Effector memory CD8-positive, alpha-beta T cell (primary cell): ENCODE measurements around the gene CARNS1.

ENCODE experiments used
- ATAC-seq: fragments of 150-1000 bp; cut with Tn5 transposase; replicated peaks from 2 replicates; pipeline ENCODE4 v1.10.0; 2021; ENCODE audit warnings: mild to moderate bottlenecking, moderate library complexity
- DNase-seq, 3 experiments: peaks; one replicate each; pipeline ENCODE4 v3.0.0; 2021
- H3K27ac Mint-ChIP-seq, 2 donors: one replicate each; pipeline ENCODE4 v1.8.0; 2022; ENCODE audit warnings: mild to moderate bottlenecking in 2 of 2, mixed read lengths in 2 of 2, moderate library complexity in 2 of 2
- H3K27me3 Mint-ChIP-seq, 2 donors: one replicate each; pipeline ENCODE4 v1.8.0; 2022; ENCODE audit warnings: mixed read lengths in 2 of 2
- H3K36me3 Mint-ChIP-seq: one replicate; pipeline ENCODE4 v1.8.0; 2022; ENCODE audit warnings: mild to moderate bottlenecking, moderate library complexity, mixed read lengths; ENCODE audit not compliant: insufficient read depth
- H3K4me1 Mint-ChIP-seq, 2 donors: one replicate each; pipeline ENCODE4 v1.8.0; 2022; ENCODE audit warnings: low read depth in 2 of 2, mixed read lengths in 2 of 2
- H3K4me3 Mint-ChIP-seq, 2 donors: one replicate each; pipeline ENCODE4 v1.8.0; 2022; ENCODE audit warnings: mild to moderate bottlenecking in 2 of 2, mixed read lengths in 2 of 2, moderate library complexity in 2 of 2
- H3K9me3 Mint-ChIP-seq, 2 donors: one replicate each; pipeline ENCODE4 v1.8.0; 2022; ENCODE audit warnings: mixed read lengths in 2 of 2
- total RNA-seq, 9 experiments: gene quantifications; one replicate each; lab custom pipeline; 2026; lab: John Stamatoyannopoulos, UW

Gene CARNS1, protein sequence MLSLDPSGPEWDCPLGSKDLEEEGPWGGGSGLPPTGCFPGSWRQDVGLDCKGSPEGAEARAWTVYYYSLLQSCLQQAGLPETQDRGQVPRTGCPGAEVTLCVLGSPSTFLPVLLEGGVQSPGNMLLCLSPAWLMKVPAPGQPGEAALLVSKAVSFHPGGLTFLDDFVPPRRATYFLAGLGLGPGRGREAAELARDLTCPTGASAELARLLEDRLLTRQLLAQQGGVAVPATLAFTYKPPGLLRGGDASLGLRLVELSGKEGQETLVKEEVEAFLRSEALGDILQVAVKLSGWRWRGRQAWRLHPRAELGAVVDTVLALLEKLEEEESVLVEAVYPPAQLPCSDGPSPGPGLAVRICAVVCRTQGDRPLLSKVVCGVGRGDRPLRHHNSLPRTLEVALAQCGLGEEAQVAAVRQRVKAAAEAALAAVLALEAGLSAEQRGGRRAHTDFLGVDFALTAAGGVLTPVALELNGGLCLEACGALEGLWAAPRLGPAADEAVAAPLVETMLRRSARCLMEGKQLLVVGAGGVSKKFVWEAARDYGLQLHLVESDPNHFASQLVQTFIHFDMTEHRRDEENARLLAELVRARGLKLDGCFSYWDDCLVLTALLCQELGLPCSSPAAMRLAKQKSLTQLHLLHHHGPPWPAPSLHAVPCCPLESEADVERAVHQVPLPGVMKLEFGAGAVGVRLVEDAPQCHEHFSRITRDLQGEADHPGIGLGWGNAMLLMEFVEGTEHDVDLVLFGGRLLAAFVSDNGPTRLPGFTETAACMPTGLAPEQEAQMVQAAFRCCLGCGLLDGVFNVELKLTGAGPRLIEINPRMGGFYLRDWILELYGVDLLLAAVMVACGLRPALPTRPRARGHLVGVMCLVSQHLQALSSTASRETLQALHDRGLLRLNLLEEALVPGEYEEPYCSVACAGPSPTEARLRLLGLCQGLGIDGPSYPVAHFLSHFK
- total RNA-seq: 2.6 to 25.5 (median 5.0) reads per million in 9 experiments

DNA sequence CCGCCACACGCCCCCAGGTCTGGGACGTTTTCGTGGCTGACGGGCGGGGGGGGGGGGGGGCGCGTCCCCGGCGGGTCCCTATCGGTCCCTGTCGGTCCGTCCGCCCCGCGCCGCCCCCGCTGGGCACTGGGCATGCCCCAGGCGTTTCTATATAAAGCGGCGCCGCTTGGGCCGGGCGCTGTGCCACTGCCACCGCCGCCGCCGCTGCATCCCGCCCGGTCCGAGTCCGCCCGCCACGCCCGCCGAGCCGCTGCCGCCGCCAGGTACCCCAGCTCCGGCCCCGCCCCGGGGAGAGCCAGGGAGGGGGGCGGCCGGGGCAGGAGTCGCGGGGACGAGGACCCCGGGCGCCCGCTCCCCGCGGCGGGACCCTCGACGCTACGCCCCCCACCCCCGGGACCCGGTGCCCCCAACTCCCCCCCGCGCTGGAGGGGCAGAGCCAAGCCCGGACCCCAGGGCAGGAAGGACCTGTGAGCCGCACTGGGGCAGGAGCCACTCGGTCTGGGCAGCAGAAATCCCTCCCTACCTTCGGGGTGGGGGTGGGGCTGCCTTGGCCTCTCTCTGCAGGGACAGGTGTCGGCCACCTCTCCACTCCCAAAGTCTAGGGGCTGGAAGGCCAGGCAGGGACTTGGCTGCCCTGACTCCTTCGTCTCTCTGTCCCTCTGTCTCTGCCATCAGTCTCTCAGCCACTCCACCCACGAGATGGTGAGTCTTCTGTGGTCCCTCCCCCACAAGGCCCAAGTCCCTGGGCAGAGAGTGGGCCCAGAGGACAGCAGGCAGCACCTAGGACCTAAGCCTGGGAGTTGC, at the start of gene CARNS1:
Gene CARNS1, plus strand, starts transcription at position 178 of the 804 bp plus-strand sequence. Its CDS starts 522 bp downstream, at position 700.
- DNase-seq (no peak), ATAC-seq (no peak)
- H3K4me3 Mint-ChIP-seq: peak within 1 kb of the TSS; percentile 80 to 82
- no peaks in the 10 kb centered on the region for H3K9me3 Mint-ChIP-seq
- peaks cover 67 to 76% of the 10 kb centered on the region in 2 donors for H3K4me1 Mint-ChIP-seq
- peak within 1 kb of the TSS; percentile 87 to 91 for H3K27ac Mint-ChIP-seq
- peaks cover 20% of the 10 kb centered on the region for H3K36me3 Mint-ChIP-seq
- H3K27me3 Mint-ChIP-seq: no peaks in the 10 kb centered on the region

DNA sequence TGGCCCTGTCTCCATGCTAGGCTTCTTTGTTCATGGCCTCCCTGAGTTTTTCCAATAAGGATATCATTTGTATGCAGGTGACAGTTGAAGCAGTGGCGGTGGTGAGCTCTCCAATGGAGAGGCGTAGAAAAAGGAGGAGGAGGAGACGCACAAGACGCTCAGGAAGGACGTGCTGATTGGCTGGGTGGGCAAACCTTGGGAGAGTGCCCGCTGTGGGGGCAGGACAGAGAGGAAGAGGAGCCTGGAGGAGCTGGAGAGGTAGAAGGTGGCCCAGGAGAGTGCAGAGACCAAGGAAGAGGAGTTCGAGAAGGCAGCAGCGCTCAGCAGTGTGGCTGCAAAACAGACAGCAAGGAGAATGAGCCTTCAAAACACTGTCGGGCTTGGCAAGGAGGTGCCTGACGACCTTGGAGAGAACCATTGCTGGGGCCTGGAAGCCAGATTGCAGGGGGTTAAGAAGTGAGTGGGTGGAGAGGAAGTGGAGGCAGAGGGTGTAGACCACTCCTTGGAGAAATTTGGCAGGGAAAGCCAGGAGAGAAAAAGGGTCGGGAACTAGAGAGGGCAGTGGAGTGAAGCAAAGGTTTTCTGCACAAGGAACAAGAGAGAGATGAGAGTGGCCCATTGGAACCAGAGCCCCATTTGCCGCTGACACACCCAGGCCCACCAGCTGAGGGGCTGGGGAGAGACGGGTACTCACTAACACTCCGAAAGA, 49.6 kb upstream of the CARNS1 start:
- peaks cover 32% of the 10 kb centered on the region for H3K36me3 Mint-ChIP-seq
- ATAC-seq (no peak), DNase-seq (no peak)
- H3K9me3 Mint-ChIP-seq: no peaks in the 10 kb centered on the region
- H3K27ac Mint-ChIP-seq: peak overlapping the region; percentile 78 to 84
- H3K27me3 Mint-ChIP-seq: no peaks in the 10 kb centered on the region
- H3K4me1 Mint-ChIP-seq: peaks cover 78 to 89% of the 10 kb centered on the region in 2 donors
- H3K4me3 Mint-ChIP-seq: peak overlapping the region; percentile 54 to 63

DNA sequence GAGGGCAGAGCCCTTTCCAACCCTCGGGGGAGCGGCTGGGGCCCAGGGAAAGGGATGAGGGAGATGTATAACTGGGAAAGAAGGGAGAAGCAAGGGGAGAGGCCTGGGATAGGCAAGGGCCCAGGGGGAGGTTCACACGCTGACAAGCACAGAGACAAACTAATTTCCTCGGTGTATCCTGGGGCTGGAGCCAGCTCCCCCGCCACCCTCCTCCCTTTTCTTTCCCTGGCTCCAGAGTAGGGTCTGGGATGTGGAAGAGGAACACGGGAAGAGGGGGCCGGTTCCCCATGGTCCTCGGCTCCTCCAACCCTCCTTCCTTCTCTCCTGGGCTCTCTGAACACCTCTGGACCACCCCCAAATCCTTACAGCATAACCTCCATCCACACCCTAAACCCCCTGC, 48.9 kb upstream of the CARNS1 start:
- Mint-ChIP-seq H3K4me3 (peak overlapping the region; percentile 54 to 63), H3K36me3 (peaks cover 35% of the 10 kb centered on the region), H3K9me3 (no peaks in the 10 kb centered on the region), H3K27ac (peak overlapping the region; percentile 15 to 78), H3K27me3 (no peaks in the 10 kb centered on the region), H3K4me1 (peaks cover 84 to 91% of the 10 kb centered on the region in 2 donors)
- DNase-seq: no peak
- ATAC-seq: no peak

DNA sequence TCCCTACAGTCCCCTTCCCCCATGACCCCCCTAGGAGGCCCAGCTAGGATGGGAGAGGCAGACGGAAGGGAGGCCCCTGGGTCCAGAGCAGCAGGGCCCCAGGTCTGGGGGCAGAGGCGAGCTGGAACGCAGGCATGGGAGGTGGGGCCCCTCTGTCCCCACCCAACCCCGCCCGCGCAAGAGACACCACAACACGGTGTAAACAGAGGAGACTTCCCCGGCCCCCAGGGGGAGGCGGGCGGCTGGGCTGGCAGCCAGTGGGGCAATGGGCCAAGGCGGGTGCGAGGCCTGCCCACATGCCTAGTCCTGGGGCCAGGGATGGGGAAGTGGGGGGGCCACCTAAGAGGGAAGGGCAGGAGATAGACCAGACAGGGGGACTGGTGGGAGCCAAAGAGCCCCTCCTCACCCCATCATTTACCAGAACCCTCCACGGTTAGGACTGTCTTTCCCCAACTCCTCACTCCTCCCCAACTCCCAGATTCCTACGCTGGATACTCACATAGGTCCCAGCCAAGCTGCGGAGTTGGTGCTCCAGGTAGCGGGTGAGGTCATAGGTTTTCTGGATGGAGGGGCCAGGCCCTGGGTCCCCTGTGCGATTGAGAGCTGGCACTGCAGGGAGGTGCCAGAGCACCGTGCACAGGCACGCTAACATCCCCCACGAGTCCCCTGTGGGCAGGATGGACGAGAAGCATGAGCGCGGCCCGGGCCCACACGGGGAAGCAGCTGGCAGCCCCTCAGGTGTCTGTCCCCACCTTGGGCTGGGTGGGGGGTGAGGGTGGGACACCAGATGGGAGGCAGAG, 48.3 kb upstream of the CARNS1 start:
- ATAC-seq (no peak), DNase-seq (no peak)
- peak overlapping the region; percentile 82 to 89 for H3K4me3 Mint-ChIP-seq
- H3K4me1 Mint-ChIP-seq: peaks cover 83 to 91% of the 10 kb centered on the region in 2 donors
- no peaks in the 10 kb centered on the region for H3K9me3 Mint-ChIP-seq
- peak overlapping the region; percentile 29 to 78 for H3K27ac Mint-ChIP-seq
- no peaks in the 10 kb centered on the region for H3K27me3 Mint-ChIP-seq
- peaks cover 40% of the 10 kb centered on the region for H3K36me3 Mint-ChIP-seq

DNA sequence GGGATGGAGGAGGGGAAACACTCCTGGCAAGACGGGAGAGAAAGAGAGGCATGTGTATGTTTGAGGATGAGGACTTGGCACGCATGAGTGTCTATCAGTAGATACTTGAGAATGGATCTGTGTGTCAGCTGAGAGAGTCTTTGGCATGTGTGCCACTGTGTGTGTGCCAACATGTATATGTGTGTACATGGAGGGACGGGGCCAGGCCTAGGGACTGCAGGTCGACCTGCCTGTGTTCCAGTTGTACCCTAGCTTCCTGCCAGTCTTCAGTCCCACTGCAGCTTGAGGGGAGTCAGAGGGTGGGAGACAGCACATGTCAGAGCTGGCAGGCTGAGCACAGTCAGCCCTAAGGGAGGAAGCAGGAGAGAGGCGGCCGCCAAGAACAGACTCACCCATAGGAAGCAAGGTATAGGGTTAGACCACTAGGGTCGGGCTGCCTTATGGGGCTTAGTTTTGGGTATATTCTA, 47.7 kb upstream of the CARNS1 start:
- peaks cover 43% of the 10 kb centered on the region for H3K36me3 Mint-ChIP-seq
- peak overlapping the region; percentile 82 to 89 for H3K4me3 Mint-ChIP-seq
- no peak for ATAC-seq
- H3K9me3 Mint-ChIP-seq: no peaks in the 10 kb centered on the region
- H3K27ac Mint-ChIP-seq: peak overlapping the region; percentile 29 to 71
- H3K27me3 Mint-ChIP-seq: no peaks in the 10 kb centered on the region
- DNase-seq: no peak
- H3K4me1 Mint-ChIP-seq: peaks cover 77 to 85% of the 10 kb centered on the region in 2 donors

DNA sequence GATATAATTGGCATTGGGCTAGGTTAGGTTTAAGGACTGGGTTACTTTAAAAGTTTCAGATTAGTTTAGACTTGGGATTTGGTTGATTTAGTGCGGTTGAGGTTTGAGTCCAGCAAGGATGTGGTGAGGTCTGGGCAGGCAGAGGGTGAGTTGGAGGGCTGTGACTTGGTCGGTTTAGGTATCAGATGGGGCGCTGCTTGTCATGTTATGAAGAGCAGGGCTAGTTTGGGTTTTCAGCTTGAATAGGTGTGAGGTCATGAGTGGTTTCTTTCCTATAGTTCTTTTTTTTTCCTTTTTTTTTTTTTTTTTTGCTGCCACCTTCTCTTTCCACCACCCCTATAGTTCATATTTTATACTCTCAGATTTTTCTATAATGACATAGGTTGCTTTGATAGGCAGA, 46.9 kb upstream of the CARNS1 start:
- DNase-seq (peak in 1 of 3 experiments; percentile 42), ATAC-seq (peak; percentile 52)
- H3K27me3 Mint-ChIP-seq: no peaks in the 10 kb centered on the region
- peaks cover 47% of the 10 kb centered on the region for H3K36me3 Mint-ChIP-seq
- H3K4me3 Mint-ChIP-seq: peak overlapping the region; percentile 82 to 89
- H3K9me3 Mint-ChIP-seq: no peaks in the 10 kb centered on the region
- H3K27ac Mint-ChIP-seq: peak overlapping the region; percentile 29 to 71
- peaks cover 72 to 83% of the 10 kb centered on the region in 2 donors for H3K4me1 Mint-ChIP-seq

DNA sequence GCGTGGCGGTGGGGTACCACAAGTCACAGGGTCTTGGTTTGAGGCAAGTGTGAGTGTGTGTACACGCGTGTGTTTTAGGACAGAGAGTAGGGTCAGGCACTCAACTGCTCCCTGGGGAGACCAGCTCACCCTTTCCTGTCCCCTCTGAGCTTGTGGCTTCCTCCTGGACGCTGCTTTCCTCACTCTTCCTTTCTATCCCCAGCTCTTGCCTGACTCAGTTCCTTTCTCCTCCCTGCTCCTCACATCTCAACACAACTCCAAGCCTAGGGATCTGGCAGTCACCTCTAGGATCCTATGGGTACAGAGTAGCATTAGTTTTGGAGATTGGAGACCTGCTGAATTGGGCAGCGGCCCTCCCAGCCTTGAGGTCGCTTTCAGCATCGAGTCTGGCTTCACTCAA, 46.2 kb upstream of the CARNS1 start:
- Mint-ChIP-seq H3K9me3 (no peaks in the 10 kb centered on the region), H3K36me3 (peaks cover 53% of the 10 kb centered on the region), H3K4me3 (peak overlapping the region; percentile 82 to 89), H3K27me3 (no peaks in the 10 kb centered on the region), H3K27ac (peak overlapping the region; percentile 29 to 71), H3K4me1 (peaks cover 70 to 83% of the 10 kb centered on the region in 2 donors)
- DNase-seq: no peak
- no peak for ATAC-seq

DNA sequence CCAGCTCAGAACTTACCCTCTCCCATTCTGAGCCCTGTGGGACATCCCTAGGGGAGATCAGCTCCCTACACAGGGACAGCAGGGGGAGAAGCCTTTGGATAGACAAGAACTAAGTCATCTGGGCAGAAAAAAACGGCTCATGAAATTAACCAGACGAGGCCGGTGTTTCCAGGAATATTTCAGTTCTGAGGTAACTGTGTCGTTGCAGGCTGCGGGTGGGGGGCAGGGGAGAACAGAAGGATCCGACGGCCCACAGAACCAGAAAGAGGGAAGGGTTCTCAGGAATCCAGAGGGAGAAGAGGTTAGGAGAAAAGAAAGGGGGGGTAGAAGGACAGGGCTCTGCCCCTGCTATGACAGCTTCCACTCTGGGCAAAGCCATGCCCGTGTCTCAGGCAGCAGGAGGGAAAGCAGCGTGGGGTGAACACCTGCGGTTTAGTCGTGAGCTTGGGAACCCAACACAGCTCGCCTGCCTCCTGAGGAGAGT, 45.6 kb upstream of the CARNS1 start:
- peaks cover 51% of the 10 kb centered on the region for H3K36me3 Mint-ChIP-seq
- H3K4me1 Mint-ChIP-seq: peaks cover 68 to 82% of the 10 kb centered on the region in 2 donors
- H3K9me3 Mint-ChIP-seq: no peaks in the 10 kb centered on the region
- DNase-seq (no peak), ATAC-seq (no peak)
- peak overlapping the region; percentile 82 to 89 for H3K4me3 Mint-ChIP-seq
- peak overlapping the region; percentile 23 to 29 for H3K27ac Mint-ChIP-seq
- no peaks in the 10 kb centered on the region for H3K27me3 Mint-ChIP-seq

DNA sequence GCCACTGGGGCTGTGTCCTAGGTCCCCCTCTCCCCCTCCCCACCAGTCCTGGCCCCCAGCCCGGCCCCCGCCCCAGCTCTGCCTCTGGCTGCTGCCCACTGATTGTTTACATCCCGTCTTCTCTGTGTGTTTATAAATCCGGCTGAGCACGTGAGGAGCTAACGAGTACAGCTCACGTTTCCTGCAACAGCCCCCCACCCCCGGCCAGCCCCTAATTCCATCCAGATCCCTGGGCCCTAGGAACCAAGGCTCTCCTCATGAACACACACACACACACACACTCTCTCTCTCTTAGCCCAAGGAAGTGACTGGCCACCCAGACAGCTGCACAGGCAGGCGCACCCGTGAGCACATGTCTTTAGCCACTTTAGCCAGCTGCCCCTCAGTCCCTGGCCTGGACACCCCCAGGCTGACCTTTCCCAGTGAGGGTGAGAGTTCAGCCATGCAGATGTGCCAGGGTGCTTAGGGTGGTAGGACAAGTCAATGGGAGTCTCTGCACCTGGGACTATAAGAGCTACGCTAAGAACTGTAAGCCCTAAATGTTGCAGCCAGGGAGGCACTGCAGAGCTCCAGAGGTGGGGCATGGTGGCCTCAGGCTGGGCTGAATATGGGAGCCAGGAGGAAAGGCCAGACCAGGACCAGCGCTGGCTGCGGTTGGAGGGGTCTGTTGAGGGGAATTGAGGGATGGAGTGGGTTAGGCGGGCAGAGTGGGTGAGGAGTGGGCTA, 45.0 kb upstream of the CARNS1 start:
- Mint-ChIP-seq H3K9me3 (no peaks in the 10 kb centered on the region), H3K4me3 (peak overlapping the region; percentile 82 to 89), H3K27me3 (no peaks in the 10 kb centered on the region), H3K36me3 (peaks cover 45% of the 10 kb centered on the region), H3K4me1 (peaks cover 64 to 77% of the 10 kb centered on the region in 2 donors), H3K27ac (peak overlapping the region; percentile 82 to 86)
- DNase-seq (no peak), ATAC-seq (no peak)

DNA sequence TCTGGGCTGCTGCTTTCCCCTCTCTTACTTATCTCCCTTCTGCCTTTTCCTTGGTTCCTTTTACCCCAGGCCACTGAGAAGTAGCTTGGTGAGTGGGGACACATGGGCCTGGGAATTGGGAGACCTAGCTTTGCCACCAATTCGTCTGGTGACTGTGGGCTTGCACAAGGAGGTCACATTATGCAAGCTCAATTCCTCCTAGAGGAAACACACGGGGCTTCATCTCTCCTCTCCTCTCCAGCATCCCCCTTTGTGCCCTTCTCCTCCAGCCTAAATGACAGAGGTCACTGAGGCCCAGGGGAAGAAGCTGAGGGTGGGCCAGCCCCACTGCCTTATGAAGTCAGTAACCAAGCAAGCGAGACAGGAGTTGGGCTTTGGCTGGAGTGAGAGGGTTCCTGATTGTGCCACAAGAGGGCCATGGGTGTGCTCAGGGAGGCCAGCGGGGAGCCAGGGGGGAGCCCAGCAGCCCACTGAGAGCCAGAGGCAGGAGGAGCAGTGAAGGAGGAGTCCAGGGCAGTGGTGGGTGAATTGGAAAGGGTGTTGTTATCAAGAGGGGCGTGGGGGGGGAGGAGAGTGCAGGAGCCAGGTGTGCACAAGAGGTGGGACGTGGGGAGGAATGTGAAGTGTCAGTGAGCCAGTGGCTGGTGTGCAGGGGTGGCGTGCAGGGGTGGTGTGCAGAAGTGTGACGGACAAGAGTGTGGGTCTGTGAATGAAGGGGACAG, 44.1 kb upstream of the CARNS1 start:
- peaks cover 40% of the 10 kb centered on the region for H3K36me3 Mint-ChIP-seq
- peak overlapping the region; percentile 82 to 86 for H3K27ac Mint-ChIP-seq
- H3K27me3 Mint-ChIP-seq: no peaks in the 10 kb centered on the region

More for the DNA sequence above, 44.1 kb upstream of the CARNS1 start:
- Mint-ChIP-seq H3K9me3 (no peaks in the 10 kb centered on the region), H3K4me3 (peak overlapping the region; percentile 82 to 89), H3K4me1 (peaks cover 59 to 76% of the 10 kb centered on the region in 2 donors)
- DNase-seq: peak in 2 of 3 experiments; percentile 30 to 39
- ATAC-seq: peak; percentile 24
